Measurements from ENCODE around the gene NELFB. TPM values are rescaled to one million over a fixed set of nuclear protein-coding genes. Genes with fewer than 3 reads are reported as not detected.

Gene NELFB
- total and polyA plus RNA-seq, 3 donors from 2014 or later = 55.0 to 76.7 (median 60.9) TPM

GRCh38 chr9:137294681-137295237 lies 39.6 kb downstream of the NELFB start:
- H3K4me3 ChIP-seq = peak overlapping the region; percentile 4 to 37
- TF ChIP-seq, protein P1, sequence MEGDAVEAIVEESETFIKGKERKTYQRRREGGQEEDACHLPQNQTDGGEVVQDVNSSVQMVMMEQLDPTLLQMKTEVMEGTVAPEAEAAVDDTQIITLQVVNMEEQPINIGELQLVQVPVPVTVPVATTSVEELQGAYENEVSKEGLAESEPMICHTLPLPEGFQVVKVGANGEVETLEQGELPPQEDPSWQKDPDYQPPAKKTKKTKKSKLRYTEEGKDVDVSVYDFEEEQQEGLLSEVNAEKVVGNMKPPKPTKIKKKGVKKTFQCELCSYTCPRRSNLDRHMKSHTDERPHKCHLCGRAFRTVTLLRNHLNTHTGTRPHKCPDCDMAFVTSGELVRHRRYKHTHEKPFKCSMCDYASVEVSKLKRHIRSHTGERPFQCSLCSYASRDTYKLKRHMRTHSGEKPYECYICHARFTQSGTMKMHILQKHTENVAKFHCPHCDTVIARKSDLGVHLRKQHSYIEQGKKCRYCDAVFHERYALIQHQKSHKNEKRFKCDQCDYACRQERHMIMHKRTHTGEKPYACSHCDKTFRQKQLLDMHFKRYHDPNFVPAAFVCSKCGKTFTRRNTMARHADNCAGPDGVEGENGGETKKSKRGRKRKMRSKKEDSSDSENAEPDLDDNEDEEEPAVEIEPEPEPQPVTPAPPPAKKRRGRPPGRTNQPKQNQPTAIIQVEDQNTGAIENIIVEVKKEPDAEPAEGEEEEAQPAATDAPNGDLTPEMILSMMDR (IDR thresholded peaks at IDR 0.05) = no peak
- TF ChIP-seq POLR2A (IDR thresholded peaks at IDR 0.05) = no peak
- H3K4me1 ChIP-seq = peaks cover 13% of the 10 kb centered on the region
- DNase-seq = no peak
- WGBS, 2 donors = 8 to 24% methylated on average over 15 to 35 of the region's 35 CpGs
- no peak overlapping the region for H3K27ac ChIP-seq
- no peaks in the 10 kb centered on the region for H3K9me3 ChIP-seq
- H3K36me3 ChIP-seq (ENCODE audit: low read depth, missing control alignments) = no peaks in the 10 kb centered on the region
- intact Hi-C loops (cut with DNase I; ENCODE audit: low total_unique reads) = no loop called here
- no peaks in the 10 kb centered on the region for H3K27me3 ChIP-seq

DNA sequence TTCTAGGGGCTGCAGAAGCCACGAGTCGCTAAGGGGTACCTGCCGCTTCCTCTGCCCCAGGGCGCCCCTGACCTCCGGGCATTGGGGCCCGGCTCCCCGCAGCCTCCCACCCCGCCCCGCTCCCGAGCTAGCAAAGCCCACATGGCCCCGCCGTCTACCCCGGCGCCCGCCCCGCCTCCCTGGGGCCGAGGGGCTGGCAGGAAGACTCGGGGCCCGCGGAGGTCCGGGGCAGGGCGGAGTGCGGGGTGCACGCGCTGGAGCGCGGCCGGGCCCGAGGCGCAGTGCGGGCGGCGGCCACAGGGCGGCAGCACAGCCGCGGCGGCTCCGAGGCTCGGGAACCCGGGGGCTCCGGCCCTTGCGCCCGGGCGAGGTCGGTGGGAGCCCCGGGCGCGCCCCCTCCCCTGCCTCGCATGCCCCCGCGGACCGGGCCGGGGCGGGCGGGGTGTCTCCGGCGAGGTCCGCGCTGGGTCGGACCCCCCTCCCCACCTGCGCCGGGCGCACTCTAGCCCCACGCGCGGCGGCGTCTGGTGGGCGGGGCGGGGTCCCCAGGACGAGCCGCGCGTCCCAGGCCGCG lies 40.2 kb downstream of the NELFB start:
- DNase-seq = no peak
- WGBS, 2 donors = 3% methylated on average over 41 of the region's 76 CpGs; no CpG with 5 or more reads in 1 of the 2 donors
- Histone ChIP-seq H3K4me3 (peak overlapping the region; percentile 4 to 37), H3K27me3 (no peaks in the 10 kb centered on the region), H3K36me3 (ENCODE audit: low read depth, missing control alignments) (no peaks in the 10 kb centered on the region), H3K4me1 (peaks cover 13% of the 10 kb centered on the region), H3K9me3 (no peaks in the 10 kb centered on the region), H3K27ac (no peak overlapping the region)
- no peak for TF ChIP-seq POLR2A (IDR thresholded peaks at IDR 0.05)
- TF ChIP-seq, protein P1 (IDR thresholded peaks at IDR 0.05) = peak; percentile 46 to 90 (median 57)
- intact Hi-C loops (cut with DNase I; ENCODE audit: low total_unique reads) = no loop called here

DNA sequence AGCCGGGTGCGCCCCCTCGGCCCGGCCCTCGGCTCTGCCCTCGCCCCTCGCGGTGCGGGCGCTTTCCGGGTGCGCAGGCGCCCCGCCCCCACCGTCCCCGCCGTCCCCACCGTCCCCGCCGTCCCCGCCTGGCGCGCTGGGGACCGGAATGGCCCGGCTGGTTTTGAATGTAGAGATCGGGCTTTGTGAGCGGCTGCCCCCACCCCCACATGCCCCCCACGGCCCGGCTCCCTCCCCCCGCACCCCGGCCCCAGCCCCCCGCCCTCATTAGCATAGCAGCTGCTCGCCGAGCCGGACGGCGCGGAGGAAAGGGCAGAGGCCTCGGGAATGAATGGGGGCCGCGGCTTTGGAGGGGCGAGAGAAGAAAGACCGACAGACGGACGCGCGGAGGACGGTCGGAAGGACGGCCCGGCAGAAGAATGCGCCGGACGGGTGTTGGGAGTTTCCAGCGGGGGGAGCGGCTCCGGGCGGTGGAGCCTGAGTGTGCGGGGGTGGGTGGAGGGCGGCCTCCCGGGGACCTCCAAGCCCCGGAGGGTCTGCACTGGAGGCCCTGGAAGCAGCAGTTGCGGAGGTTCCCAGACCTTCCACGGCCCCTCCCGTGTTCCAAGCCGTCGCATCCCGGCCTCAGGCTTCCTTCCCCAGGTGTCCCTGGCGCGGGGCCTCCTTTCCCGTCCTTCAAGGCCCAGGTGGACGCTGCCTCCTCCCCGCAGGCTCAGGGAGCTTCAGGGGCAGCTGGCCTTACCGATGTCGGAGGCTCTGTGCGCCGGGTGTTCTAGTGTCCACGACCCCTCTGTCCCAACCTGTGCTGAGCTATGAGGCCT lies 40.9 kb downstream of the NELFB start:
- H3K27ac ChIP-seq = peak overlapping the region; percentile 15 to 52
- H3K9me3 ChIP-seq = no peaks in the 10 kb centered on the region
- peaks cover 13% of the 10 kb centered on the region for H3K4me1 ChIP-seq
- no peaks in the 10 kb centered on the region for H3K27me3 ChIP-seq
- 7% methylated on average over 26 to 47 of the region's 78 CpGs for WGBS, 2 donors
- H3K4me3 ChIP-seq = peak overlapping the region; percentile 37 to 45
- intact Hi-C loops (cut with DNase I; ENCODE audit: low total_unique reads) = no loop called here
- no peak for DNase-seq
- TF ChIP-seq POLR2A (IDR thresholded peaks at IDR 0.05) = no peak
- TF ChIP-seq, protein P1 (IDR thresholded peaks at IDR 0.05) = no peak
- no peaks in the 10 kb centered on the region for H3K36me3 ChIP-seq (ENCODE audit: low read depth, missing control alignments)

- TF ChIP-seq, protein P1 (IDR thresholded peaks at IDR 0.05) = no peak
- TF ChIP-seq POLR2A (IDR thresholded peaks at IDR 0.05) = no peak
- H3K4me3 ChIP-seq = peak overlapping the region in 1 of 2 donors; percentile 45
- intact Hi-C loops (cut with DNase I; ENCODE audit: low total_unique reads) = no loop called here
- peaks cover 13% of the 10 kb centered on the region for H3K4me1 ChIP-seq
- H3K27me3 ChIP-seq = no peaks in the 10 kb centered on the region
- no peaks in the 10 kb centered on the region for H3K9me3 ChIP-seq
- DNase-seq = peak; percentile 73
- 45 to 46% methylated on average over 22 to 24 of the region's 24 CpGs for WGBS, 2 donors
- no peaks in the 10 kb centered on the region for H3K36me3 ChIP-seq (ENCODE audit: low read depth, missing control alignments)
- H3K27ac ChIP-seq = peak overlapping the region; percentile 15 to 52
These were observed 41.8 kb downstream of the NELFB start for GRCh38 chr9:137296670-137297664.

Data from testis (tissue), 3 donors.